Measurements from ENCODE around the gene KIAA1671.

KIAA1671 gene

GRCh38 chr22:24926428-24926725 is 26.1 kb upstream of the KIAA1671 start:
- H3K4me1 Mint-ChIP-seq = no peaks in the 10 kb centered on the region
- no peaks in the 10 kb centered on the region for H3K36me3 Mint-ChIP-seq (ENCODE audit: low read depth)
- no peak for TF ChIP-seq CTCF (IDR thresholded peaks at IDR 0.05)
- H3K4me3 Mint-ChIP-seq = no peak overlapping the region
- no peak overlapping the region for H3K27ac Mint-ChIP-seq
- no peak for DNase-seq
- H3K27me3 Mint-ChIP-seq (ENCODE audit: low read depth, poor library complexity) = peaks cover 27% of the 10 kb centered on the region
- H3K9me3 Mint-ChIP-seq = peaks cover 7% of the 10 kb centered on the region

- H3K27ac Mint-ChIP-seq = no peak overlapping the region
- H3K36me3 Mint-ChIP-seq (ENCODE audit: low read depth) = no peaks in the 10 kb centered on the region
- no peak for DNase-seq
- H3K27me3 Mint-ChIP-seq (ENCODE audit: low read depth, poor library complexity) = peaks cover 30% of the 10 kb centered on the region
- no peak for TF ChIP-seq CTCF (IDR thresholded peaks at IDR 0.05)
- no peak overlapping the region for H3K4me3 Mint-ChIP-seq
- H3K9me3 Mint-ChIP-seq = peaks cover 7% of the 10 kb centered on the region
- no peaks in the 10 kb centered on the region for H3K4me1 Mint-ChIP-seq
Observed at GRCh38 chr22:24926849-24927579, 25.5 kb upstream of the KIAA1671 start.

- Mint-ChIP-seq H3K4me3 (no peak overlapping the region), H3K27ac (no peak overlapping the region), H3K27me3 (ENCODE audit: low read depth, poor library complexity) (peaks cover 35% of the 10 kb centered on the region), H3K4me1 (no peaks in the 10 kb centered on the region), H3K9me3 (peaks cover 7% of the 10 kb centered on the region), H3K36me3 (ENCODE audit: low read depth) (no peaks in the 10 kb centered on the region)
- no peak for TF ChIP-seq CTCF (IDR thresholded peaks at IDR 0.05)
- DNase-seq = no peak
Observed at GRCh38 chr22:24928322-24928721, 24.2 kb upstream of the KIAA1671 start.

GRCh38 chr22:24930678-24931077 is 21.8 kb upstream of the KIAA1671 start:
- no peaks in the 10 kb centered on the region for H3K36me3 Mint-ChIP-seq (ENCODE audit: low read depth)
- H3K4me3 Mint-ChIP-seq = no peak overlapping the region
- no peak for TF ChIP-seq CTCF (IDR thresholded peaks at IDR 0.05)
- peaks cover 7% of the 10 kb centered on the region for H3K9me3 Mint-ChIP-seq
- no peaks in the 10 kb centered on the region for H3K4me1 Mint-ChIP-seq
- no peak overlapping the region for H3K27ac Mint-ChIP-seq
- DNase-seq = no peak
- H3K27me3 Mint-ChIP-seq (ENCODE audit: low read depth, poor library complexity) = peaks cover 35% of the 10 kb centered on the region

GRCh38 chr22:24935771-24936483 is 16.6 kb upstream of the KIAA1671 start:
- Mint-ChIP-seq H3K4me3 (no peak overlapping the region), H3K4me1 (peaks cover 8% of the 10 kb centered on the region), H3K27ac (no peak overlapping the region), H3K36me3 (ENCODE audit: low read depth) (no peaks in the 10 kb centered on the region), H3K27me3 (ENCODE audit: low read depth, poor library complexity) (peaks cover 13% of the 10 kb centered on the region), H3K9me3 (no peaks in the 10 kb centered on the region)
- DNase-seq = no peak
- TF ChIP-seq CTCF (IDR thresholded peaks at IDR 0.05) = no peak

- no peaks in the 10 kb centered on the region for H3K36me3 Mint-ChIP-seq (ENCODE audit: low read depth)
- TF ChIP-seq CTCF (IDR thresholded peaks at IDR 0.05) = peak; percentile 11
- no peaks in the 10 kb centered on the region for H3K9me3 Mint-ChIP-seq
- no peak overlapping the region for H3K27ac Mint-ChIP-seq
- no peak overlapping the region for H3K4me3 Mint-ChIP-seq
- H3K4me1 Mint-ChIP-seq = peaks cover 8% of the 10 kb centered on the region
- no peak for DNase-seq
- H3K27me3 Mint-ChIP-seq (ENCODE audit: low read depth, poor library complexity) = peaks cover 4% of the 10 kb centered on the region
Observed at GRCh38 chr22:24937114-24937513, 15.4 kb upstream of the KIAA1671 start.

Data from nephron progenitor cell (in vitro differentiated cells).